ENCODE measurements around the gene TPH1.

DNA sequence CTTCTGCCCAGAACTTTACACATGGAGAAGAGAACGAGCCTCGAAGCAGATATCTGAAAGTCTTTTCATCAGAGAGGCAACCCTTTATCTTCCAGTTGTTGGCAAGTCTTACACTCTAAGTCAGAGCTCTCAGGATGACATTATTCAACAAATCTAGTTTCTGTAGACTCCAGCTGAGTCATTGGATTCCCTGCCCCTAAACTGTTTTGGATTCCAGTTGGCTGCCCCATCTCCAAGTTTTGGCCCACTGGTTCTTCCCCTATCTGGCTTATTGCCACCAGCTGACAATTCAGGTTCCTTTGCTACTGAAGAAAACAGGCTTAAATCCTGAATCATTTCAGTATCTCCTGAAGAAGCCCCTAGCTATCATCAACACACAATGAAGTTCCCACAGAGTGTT, 45.7 kb upstream of the TPH1 start:
- TF ChIP-seq, protein P1, sequence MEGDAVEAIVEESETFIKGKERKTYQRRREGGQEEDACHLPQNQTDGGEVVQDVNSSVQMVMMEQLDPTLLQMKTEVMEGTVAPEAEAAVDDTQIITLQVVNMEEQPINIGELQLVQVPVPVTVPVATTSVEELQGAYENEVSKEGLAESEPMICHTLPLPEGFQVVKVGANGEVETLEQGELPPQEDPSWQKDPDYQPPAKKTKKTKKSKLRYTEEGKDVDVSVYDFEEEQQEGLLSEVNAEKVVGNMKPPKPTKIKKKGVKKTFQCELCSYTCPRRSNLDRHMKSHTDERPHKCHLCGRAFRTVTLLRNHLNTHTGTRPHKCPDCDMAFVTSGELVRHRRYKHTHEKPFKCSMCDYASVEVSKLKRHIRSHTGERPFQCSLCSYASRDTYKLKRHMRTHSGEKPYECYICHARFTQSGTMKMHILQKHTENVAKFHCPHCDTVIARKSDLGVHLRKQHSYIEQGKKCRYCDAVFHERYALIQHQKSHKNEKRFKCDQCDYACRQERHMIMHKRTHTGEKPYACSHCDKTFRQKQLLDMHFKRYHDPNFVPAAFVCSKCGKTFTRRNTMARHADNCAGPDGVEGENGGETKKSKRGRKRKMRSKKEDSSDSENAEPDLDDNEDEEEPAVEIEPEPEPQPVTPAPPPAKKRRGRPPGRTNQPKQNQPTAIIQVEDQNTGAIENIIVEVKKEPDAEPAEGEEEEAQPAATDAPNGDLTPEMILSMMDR (IDR thresholded peaks at IDR 0.05; ENCODE audit: control extremely low read depth in 1 of 3, insufficient read depth in 1 of 3, low read depth in 1 of 3, low read length in 3 of 3) = no peak
- no peak for TF ChIP-seq POLR2A (IDR thresholded peaks at IDR 0.05; ENCODE audit: control extremely low read depth in 1 of 2, low read depth in 2 of 2, low read length in 2 of 2)
